K562 (cell line): ENCODE results near the gene LEMD1. TPM values are rescaled to one million over a fixed set of nuclear protein-coding genes. Genes with fewer than 3 reads are reported as not detected.
A peak's percentile ranks its signal among the peaks of the same experiment; 100 is the strongest.

Source experiments
- AFF1 ChIP-seq, 2 experiments: fragments of 450-650 bp; IDR thresholded peaks; 2 replicates each; pipeline ENCODE4 v1.6.1; 2018; ENCODE audit warnings: mild to moderate bottlenecking in 2 of 2, low read depth in 1 of 2; ENCODE audit not compliant: partially characterized antibody in 2 of 2
- CREB5 ChIP-seq: fragments of 250-450 bp; sonication (Bioruptor Pico); IDR thresholded peaks from 2 replicates; pipeline ENCODE4 v1.5.0; 2020; ENCODE audit warnings: mild to moderate bottlenecking
- CTBP1 ChIP-seq: fragments of 450-650 bp; IDR thresholded peaks from 2 replicates; pipeline ENCODE4 v1.6.1; 2016; ENCODE audit warnings: borderline replicate concordance
- DPF2 ChIP-seq: fragments of 450-650 bp; IDR thresholded peaks from 2 replicates; pipeline ENCODE4 v1.6.1; 2016
- E2F3 ChIP-seq: fragments of 250-450 bp; sonication (Bioruptor Pico); IDR thresholded peaks from 2 replicates; pipeline ENCODE4 v1.4.0; 2020; ENCODE audit warnings: mild to moderate bottlenecking
- EHMT2 ChIP-seq: fragments of 450-650 bp; IDR thresholded peaks from 2 replicates; pipeline ENCODE4 v1.6.1; 2018; ENCODE audit warnings: antibody characterized with exemption
- GABPA ChIP-seq: fragments of 200-800 bp; sonication (Bioruptor generic); conservative IDR thresholded peaks from 2 replicates; pipeline ENCODE4 v1.6.1; 2016; ENCODE audit warnings: low read depth, missing genetic modification characterization, missing compliant biosample characterization
- GTF2A2 ChIP-seq: IDR thresholded peaks from 2 replicates; pipeline ENCODE4 v1.6.1; 2016; ENCODE audit warnings: mild to moderate bottlenecking, missing genetic modification characterization, missing compliant biosample characterization
- MAFF ChIP-seq: IDR thresholded peaks from 2 replicates; pipeline ENCODE4 v1.6.1; 2012; ENCODE audit warnings: low read length, improper control_type of control experiment
- MAFK ChIP-seq: IDR thresholded peaks from 2 replicates; pipeline ENCODE4 v1.6.1; 2011; ENCODE audit warnings: low read length, improper control_type of control experiment
- MED1 ChIP-seq: sonication (generic); formaldehyde crosslinking; IDR thresholded peaks from 2 replicates; pipeline ENCODE4 v1.8.1; 2023; ENCODE audit warnings: missing genetic modification reagents, borderline replicate concordance
- MYC ChIP-seq, 2 experiments: fragments of 250-450 bp in 1 of 2; sonication (Bioruptor Pico) in 1 of 2; IDR thresholded peaks; 2 replicates each; pipeline versions ENCODE4 v1.5.1 to v1.6.1; 2012 to 2021; ENCODE audit warnings: low read depth in 2 of 2, borderline replicate concordance in 1 of 2, improper control_type of control experiment in 1 of 2, low read length in 1 of 2, mild to moderate bottlenecking in 1 of 2, moderate library complexity in 1 of 2
- RAD51 ChIP-seq: fragments of 450-650 bp; IDR thresholded peaks from 2 replicates; pipeline ENCODE4 v1.7.1; 2016; ENCODE audit warnings: low read depth, mild to moderate bottlenecking, borderline replicate concordance
- SMARCB1 ChIP-seq: IDR thresholded peaks from 2 replicates; pipeline ENCODE4 v1.6.1; 2011; ENCODE audit warnings: improper control_type of control experiment, low read depth; ENCODE audit not compliant: insufficient read length
- SMARCE1 ChIP-seq: fragments of 450-650 bp; IDR thresholded peaks from 2 replicates; pipeline ENCODE4 v1.7.1; 2016; ENCODE audit warnings: mild to moderate bottlenecking
- TARDBP ChIP-seq: fragments of 450-650 bp; IDR thresholded peaks from 2 replicates; pipeline ENCODE4 v1.6.1; 2016
- VEZF1 ChIP-seq: fragments of 200-800 bp; sonication (Bioruptor generic); IDR thresholded peaks from 2 replicates; pipeline ENCODE4 v1.6.1; 2017; ENCODE audit warnings: missing genetic modification characterization, missing compliant biosample characterization
- ZEB2 ChIP-seq: fragments of 450-650 bp; IDR thresholded peaks from 2 replicates; pipeline ENCODE4 v1.6.1; 2016
- ZNF311 ChIP-seq: fragments of 250-450 bp; sonication (Bioruptor Pico); IDR thresholded peaks from 2 replicates; pipeline ENCODE4 v1.4.0; 2020; ENCODE audit warnings: mild to moderate bottlenecking, moderate library complexity
- ZNF316 ChIP-seq: fragments of 450-650 bp; IDR thresholded peaks from 2 replicates; pipeline ENCODE4 v1.6.1; 2016
- polyA plus RNA-seq, 8 experiments: library from polyadenylated mRNA; depleted of rRNA in 4 of 8; stranded (reverse) in 5 of 8; unstranded in 3 of 8; fragments of >200 nt; fragmentation: Nextera tagmentation in 2 of 8; fragmentation: Illumina TruSeq in 1 of 8; extraction: Ambion mirVana in 2 of 8; extraction: Trizol in 1 of 8; gene quantifications; 2 replicates each; pipeline versions ENCODE4 v1.2.1 to v1.2.3, GENCODE V29; 2011 to 2014; ENCODE audit warnings: inconsistent platforms in 1 of 8, missing spikeins in 1 of 8
- total RNA-seq, 7 experiments: library from RNA; depleted of rRNA in 6 of 7; stranded (reverse); fragments of >200 nt in 6 of 7; fragmentation: Illumina TruSeq in 2 of 7; extraction: Trizol in 2 of 7; gene quantifications; 2 replicates each; pipeline versions ENCODE4 v1.2.1 to v1.2.3, GENCODE V29; 2011 to 2021; ENCODE audit warnings: low replicate concordance in 1 of 7
- TF ChIP-seq, protein P1 (sequence below): fragments of 450-650 bp; formaldehyde crosslinking; IDR thresholded peaks from 2 replicates; pipeline ENCODE4 v1.4.0; 2022; ENCODE audit warnings: mild to moderate bottlenecking, moderate library complexity
- TF ChIP-seq, protein P2 (sequence below), 2 experiments: fragments of 450-650 bp in 1 of 2; sonication (generic) in 1 of 2; formaldehyde crosslinking; conservative IDR thresholded peaks; 2 replicates each; pipeline versions ENCODE4 v1.4.0 to v1.8.1; 2020 to 2022; ENCODE audit warnings: mild to moderate bottlenecking in 1 of 2, missing genetic modification reagents in 1 of 2

LEMD1 gene
- total and polyA plus RNA-seq, 9 of the 15 experiments (the other 6 are each of a cell fraction or from before 2014, with no cell fraction given) = 0.11 to 2.4 (median 0.57) TPM; not detected in 1

DNA sequence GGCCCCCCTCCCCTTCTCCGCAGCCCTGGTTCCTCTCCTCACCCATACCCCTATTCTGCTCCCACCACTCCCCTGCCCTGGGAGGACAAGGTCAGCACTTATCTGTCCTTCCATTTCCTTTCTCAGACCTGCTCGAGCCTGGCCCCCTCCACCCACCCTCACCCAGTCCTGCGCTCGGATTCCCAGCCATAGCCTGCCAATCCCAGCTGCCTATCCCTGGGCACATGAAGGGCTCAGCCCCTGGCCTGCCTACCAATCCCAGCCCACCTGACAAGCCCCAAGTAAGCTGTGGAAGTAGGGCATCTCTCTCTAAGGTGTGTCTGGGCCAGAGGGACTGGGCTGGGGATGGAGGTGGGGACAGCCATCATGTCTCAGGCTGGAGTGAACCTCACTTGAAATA, 28.6 kb upstream of the LEMD1 start (continued):
- TF ChIP-seq AFF1 (IDR thresholded peaks at IDR 0.05; ENCODE audit: low read depth in 1 of 2, partially characterized antibody in 2 of 2) (no peak), SMARCE1 (peak; percentile 38; the same call in 1 of the 2 replicates), MAFK (no peak), CTBP1 (0 out of 2 replicates have a peak, but pooled peaks have one; percentile 21), TARDBP (0 out of 2 replicates have a peak, but pooled peaks have one; percentile 26), CREB5 (CRISPR knock-in tag) (no peak), MAFF (no peak), VEZF1 (CRISPR knock-in tag) (no peak), E2F3 (CRISPR knock-in tag) (0 out of 2 replicates have a peak, but pooled peaks have one; percentile 16), DPF2 (peak; percentile 41), ZEB2 (no peak), ZNF311 (0 out of 2 replicates have a peak, but pooled peaks have one; percentile 24), GABPA (0 out of 2 replicates have a peak, but pooled peaks have one; percentile 3), RAD51 (no peak), ZNF316 (peak; percentile 55; the same call in 1 of the 2 replicates), GTF2A2 (tag) (no peak), MYC (IDR thresholded peaks at IDR 0.05; ENCODE audit: low read depth, low read length) (no peak), MYC (CRISPR knock-in tag; IDR thresholded peaks at IDR 0.05; ENCODE audit: borderline replicate concordance, low read depth) (no peak), SMARCB1 (no peak), MED1 (0 out of 2 replicates have a peak, but pooled peaks have one; percentile 34), EHMT2 (no peak)
- TF ChIP-seq, protein P1, sequence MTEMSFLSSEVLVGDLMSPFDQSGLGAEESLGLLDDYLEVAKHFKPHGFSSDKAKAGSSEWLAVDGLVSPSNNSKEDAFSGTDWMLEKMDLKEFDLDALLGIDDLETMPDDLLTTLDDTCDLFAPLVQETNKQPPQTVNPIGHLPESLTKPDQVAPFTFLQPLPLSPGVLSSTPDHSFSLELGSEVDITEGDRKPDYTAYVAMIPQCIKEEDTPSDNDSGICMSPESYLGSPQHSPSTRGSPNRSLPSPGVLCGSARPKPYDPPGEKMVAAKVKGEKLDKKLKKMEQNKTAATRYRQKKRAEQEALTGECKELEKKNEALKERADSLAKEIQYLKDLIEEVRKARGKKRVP = no peak
- TF ChIP-seq, protein P2, sequence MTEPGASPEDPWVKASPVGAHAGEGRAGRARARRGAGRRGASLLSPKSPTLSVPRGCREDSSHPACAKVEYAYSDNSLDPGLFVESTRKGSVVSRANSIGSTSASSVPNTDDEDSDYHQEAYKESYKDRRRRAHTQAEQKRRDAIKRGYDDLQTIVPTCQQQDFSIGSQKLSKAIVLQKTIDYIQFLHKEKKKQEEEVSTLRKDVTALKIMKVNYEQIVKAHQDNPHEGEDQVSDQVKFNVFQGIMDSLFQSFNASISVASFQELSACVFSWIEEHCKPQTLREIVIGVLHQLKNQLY (CRISPR knock-in tag; conservative IDR thresholded peaks at IDR 0.05) = no peak
